K562 (cell line): ENCODE data around the gene DBP. TPM values are rescaled to one million over a fixed set of nuclear protein-coding genes. Genes with fewer than 3 reads are reported as not detected.

Experiments
- KAT7 ChIP-seq: sonication (generic); formaldehyde crosslinking; IDR thresholded peaks from 2 replicates; pipeline ENCODE4 v1.8.0; 2022; ENCODE audit warnings: missing genetic modification reagents, mild to moderate bottlenecking, borderline replicate concordance
- MGA ChIP-seq: fragments of 450-650 bp; IDR thresholded peaks from 2 replicates; pipeline ENCODE4 v1.6.1; 2016; ENCODE audit warnings: mild to moderate bottlenecking, moderate library complexity
- POLR2A ChIP-seq: fragments of 450-650 bp; conservative IDR thresholded peaks from 2 replicates; pipeline ENCODE4 v1.6.1; 2016
- PURB ChIP-seq: sonication (generic); formaldehyde crosslinking; IDR thresholded peaks from 2 replicates; pipeline ENCODE4 v1.9.0; 2021; ENCODE audit warnings: low read depth, mild to moderate bottlenecking, missing genetic modification reagents
- RCOR1 ChIP-seq, 2 experiments: IDR thresholded peaks; 2 replicates each; pipeline ENCODE4 v1.6.1; 2012; ENCODE audit warnings: low read depth in 2 of 2, low read length in 2 of 2, borderline replicate concordance in 1 of 2, improper control_type of control experiment in 1 of 2
- RNF2 ChIP-seq: sonication (generic); IDR thresholded peaks from 2 replicates; pipeline ENCODE4 v1.6.1; 2016
- SMAD1 ChIP-seq: fragments of 150-350 bp; IDR thresholded peaks from 2 replicates; pipeline ENCODE4 v1.6.1; 2014; ENCODE audit warnings: low read length, low read depth; ENCODE audit not compliant: partially characterized antibody
- ZNF3 ChIP-seq: fragments of 250-450 bp; sonication (Bioruptor Pico); IDR thresholded peaks from 2 replicates; pipeline ENCODE4 v1.5.0; 2021; ENCODE audit warnings: mild to moderate bottlenecking, moderate library complexity
- polyA plus RNA-seq, 8 experiments: library from polyadenylated mRNA; depleted of rRNA in 4 of 8; stranded (reverse) in 5 of 8; unstranded in 3 of 8; fragments of >200 nt; fragmentation: Nextera tagmentation in 2 of 8; fragmentation: Illumina TruSeq in 1 of 8; extraction: Ambion mirVana in 2 of 8; extraction: Trizol in 1 of 8; gene quantifications; 2 replicates each; pipeline versions ENCODE4 v1.2.1 to v1.2.3, GENCODE V29; 2011 to 2014; ENCODE audit warnings: inconsistent platforms in 1 of 8, missing spikeins in 1 of 8
- total RNA-seq, 7 experiments: library from RNA; depleted of rRNA in 6 of 7; stranded (reverse); fragments of >200 nt in 6 of 7; fragmentation: Illumina TruSeq in 2 of 7; extraction: Trizol in 2 of 7; gene quantifications; 2 replicates each; pipeline versions ENCODE4 v1.2.1 to v1.2.3, GENCODE V29; 2011 to 2021; ENCODE audit warnings: low replicate concordance in 1 of 7
- TF ChIP-seq, protein P1 (sequence below), 3 experiments: IDR thresholded peaks in 2 of 3; conservative IDR thresholded peaks in 1 of 3; 2 replicates each; pipeline ENCODE4 v1.5.1; 2011 to 2012; ENCODE audit warnings: low read length in 3 of 3, mild to moderate bottlenecking in 3 of 3, control low read depth in 2 of 3, improper control_type of control experiment in 1 of 3, inconsistent platforms in 1 of 3, low read depth in 1 of 3, mixed read lengths in 1 of 3, moderate library complexity in 1 of 3; ENCODE audit not compliant: insufficient read depth in 2 of 3
- TF ChIP-seq, protein P2 (sequence below), 3 experiments: fragments of 200-800 bp in 1 of 3; fragments of 250-450 bp in 1 of 3; fragments of 450-650 bp in 1 of 3; sonication (Bioruptor Pico) in 1 of 3; sonication (Bioruptor generic) in 1 of 3; formaldehyde crosslinking in 1 of 3; IDR thresholded peaks; 2 replicates each; pipeline versions ENCODE4 v1.6.1 to v1.8.0; 2016 to 2022; ENCODE audit warnings: mild to moderate bottlenecking in 2 of 3, missing genetic modification characterization in 2 of 3, missing compliant biosample characterization in 1 of 3, moderate library complexity in 1 of 3

Gene DBP
- total and polyA plus RNA-seq, 9 of the 15 experiments (the other 6 are each of a cell fraction or from before 2014, with no cell fraction given): 0.25 to 5.5 (median 1.8) TPM

DNA sequence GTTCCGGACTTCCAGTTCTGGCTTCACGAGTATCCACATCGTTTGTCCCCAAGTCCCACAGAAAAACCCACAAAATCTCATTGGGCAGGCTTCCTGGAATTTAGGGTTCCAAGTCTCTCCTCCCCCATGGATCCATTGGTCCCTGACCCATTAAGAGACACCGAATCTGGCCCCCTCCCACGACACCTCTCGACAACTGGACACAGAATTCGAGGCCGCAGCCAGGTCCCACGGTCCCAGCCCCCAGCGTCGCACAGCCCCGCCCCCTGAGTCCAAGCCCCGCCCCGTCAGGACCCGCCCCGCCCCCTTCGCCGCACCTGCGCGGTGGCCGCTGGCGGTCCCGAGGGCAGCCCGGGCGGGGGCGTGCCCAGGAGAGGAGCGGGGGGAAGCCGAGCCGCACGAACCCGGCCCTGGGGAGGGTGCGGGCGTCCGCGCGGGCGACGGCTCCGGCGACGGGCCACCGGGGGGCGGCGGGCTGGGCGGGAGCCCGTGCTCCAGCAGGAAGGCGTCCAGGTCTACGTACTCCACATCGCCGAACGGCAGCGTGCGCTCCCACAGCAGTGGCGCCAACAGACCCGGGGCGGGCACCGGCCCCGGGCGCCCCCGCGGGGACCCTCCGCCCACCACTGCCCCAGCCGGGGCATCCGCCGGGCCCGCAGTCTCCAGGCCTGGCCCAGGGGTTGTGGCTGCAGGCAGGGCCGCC is 1.8 kb downstream of the DBP start (continued):
- TF ChIP-seq MGA (no peak), RCOR1 (IDR thresholded peaks at IDR 0.05; ENCODE audit: borderline replicate concordance in 1 of 2, low read depth in 2 of 2, low read length in 2 of 2) (peak in 1 of 2 experiments; percentile 39; a peak in 1 of 4 replicates), POLR2A (no peak; the same call in none of the 2 replicates), SMAD1 (no peak), RNF2 (no peak), ZNF3 (CRISPR knock-in tag) (no peak), KAT7 (no peak), PURB (CRISPR knock-in tag) (no peak)
- TF ChIP-seq, protein P1, sequence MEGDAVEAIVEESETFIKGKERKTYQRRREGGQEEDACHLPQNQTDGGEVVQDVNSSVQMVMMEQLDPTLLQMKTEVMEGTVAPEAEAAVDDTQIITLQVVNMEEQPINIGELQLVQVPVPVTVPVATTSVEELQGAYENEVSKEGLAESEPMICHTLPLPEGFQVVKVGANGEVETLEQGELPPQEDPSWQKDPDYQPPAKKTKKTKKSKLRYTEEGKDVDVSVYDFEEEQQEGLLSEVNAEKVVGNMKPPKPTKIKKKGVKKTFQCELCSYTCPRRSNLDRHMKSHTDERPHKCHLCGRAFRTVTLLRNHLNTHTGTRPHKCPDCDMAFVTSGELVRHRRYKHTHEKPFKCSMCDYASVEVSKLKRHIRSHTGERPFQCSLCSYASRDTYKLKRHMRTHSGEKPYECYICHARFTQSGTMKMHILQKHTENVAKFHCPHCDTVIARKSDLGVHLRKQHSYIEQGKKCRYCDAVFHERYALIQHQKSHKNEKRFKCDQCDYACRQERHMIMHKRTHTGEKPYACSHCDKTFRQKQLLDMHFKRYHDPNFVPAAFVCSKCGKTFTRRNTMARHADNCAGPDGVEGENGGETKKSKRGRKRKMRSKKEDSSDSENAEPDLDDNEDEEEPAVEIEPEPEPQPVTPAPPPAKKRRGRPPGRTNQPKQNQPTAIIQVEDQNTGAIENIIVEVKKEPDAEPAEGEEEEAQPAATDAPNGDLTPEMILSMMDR (IDR thresholded peaks at IDR 0.05 in 2 of 3, conservative IDR thresholded peaks at IDR 0.05 in 1 of 3; ENCODE audit: insufficient read depth in 2 of 3, low read depth in 1 of 3, low read length in 3 of 3): 0 out of 6 replicates have a peak, but pooled peaks of 1 of the 3 experiments have one; percentile 7
- TF ChIP-seq, protein P2, sequence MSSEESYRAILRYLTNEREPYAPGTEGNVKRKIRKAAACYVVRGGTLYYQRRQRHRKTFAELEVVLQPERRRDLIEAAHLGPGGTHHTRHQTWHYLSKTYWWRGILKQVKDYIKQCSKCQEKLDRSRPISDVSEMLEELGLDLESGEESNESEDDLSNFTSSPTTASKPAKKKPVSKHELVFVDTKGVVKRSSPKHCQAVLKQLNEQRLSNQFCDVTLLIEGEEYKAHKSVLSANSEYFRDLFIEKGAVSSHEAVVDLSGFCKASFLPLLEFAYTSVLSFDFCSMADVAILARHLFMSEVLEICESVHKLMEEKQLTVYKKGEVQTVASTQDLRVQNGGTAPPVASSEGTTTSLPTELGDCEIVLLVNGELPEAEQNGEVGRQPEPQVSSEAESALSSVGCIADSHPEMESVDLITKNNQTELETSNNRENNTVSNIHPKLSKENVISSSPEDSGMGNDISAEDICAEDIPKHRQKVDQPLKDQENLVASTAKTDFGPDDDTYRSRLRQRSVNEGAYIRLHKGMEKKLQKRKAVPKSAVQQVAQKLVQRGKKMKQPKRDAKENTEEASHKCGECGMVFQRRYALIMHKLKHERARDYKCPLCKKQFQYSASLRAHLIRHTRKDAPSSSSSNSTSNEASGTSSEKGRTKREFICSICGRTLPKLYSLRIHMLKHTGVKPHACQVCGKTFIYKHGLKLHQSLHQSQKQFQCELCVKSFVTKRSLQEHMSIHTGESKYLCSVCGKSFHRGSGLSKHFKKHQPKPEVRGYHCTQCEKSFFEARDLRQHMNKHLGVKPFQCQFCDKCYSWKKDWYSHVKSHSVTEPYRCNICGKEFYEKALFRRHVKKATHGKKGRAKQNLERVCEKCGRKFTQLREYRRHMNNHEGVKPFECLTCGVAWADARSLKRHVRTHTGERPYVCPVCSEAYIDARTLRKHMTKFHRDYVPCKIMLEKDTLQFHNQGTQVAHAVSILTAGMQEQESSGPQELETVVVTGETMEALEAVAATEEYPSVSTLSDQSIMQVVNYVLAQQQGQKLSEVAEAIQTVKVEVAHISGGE (CRISPR knock-in tag; IDR thresholded peaks at IDR 0.05): no peak
